Loucy (cell line): Measurements from ENCODE around the gene SMCHD1.

Source experiments
- CTCF ChIP-seq: fragments of 200-600 bp; sonication (generic); conservative IDR thresholded peaks from 2 replicates; pipeline ENCODE4 v1.5.1; 2014; ENCODE audit warnings: mild to moderate bottlenecking, antibody characterized with exemption, low read length
- EZH2phosphoT487 ChIP-seq: fragments of 200-600 bp; IDR thresholded peaks from 2 replicates; pipeline ENCODE4 v1.6.1; 2018; ENCODE audit warnings: antibody characterized with exemption, mild to moderate bottlenecking, moderate library complexity, borderline replicate concordance

GRCh38 chr18:2618009-2618408 is 37.5 kb upstream of the SMCHD1 start:
- no peak for TF ChIP-seq CTCF
- TF ChIP-seq EZH2phosphoT487, result no peak
